NCI-H2171 treated with DMSO at 0.1 percent for 48 hours (cell line): ENCODE data around the gene SPTB.

ENCODE experiments used
- DNase-seq: peaks from one replicate; lab custom pipeline; 2025; lab: John Stamatoyannopoulos, UW

The SPTB gene

GRCh38 chr14:64708148-64709004 is 171.3 kb downstream of the SPTB start:
- DNase-seq, result no peak

DNA sequence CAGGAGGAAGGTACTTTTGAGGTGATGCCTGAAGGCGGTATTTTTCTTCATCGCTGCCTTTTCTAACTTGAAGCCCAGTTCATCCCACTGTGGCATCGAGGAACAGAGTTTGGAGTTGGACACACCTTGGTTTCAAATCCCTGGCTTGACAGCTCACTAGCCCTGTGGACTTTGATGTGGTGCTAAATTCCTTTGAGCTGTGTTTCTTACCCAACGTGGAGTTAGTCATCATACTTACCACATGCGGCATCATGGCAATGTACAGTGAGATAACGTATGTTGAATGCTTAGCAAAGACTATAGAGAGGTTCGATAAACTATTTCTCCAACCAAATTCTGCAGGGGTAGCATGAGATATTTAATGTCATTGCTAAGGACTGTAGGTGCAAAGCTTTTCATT is 172.0 kb downstream of the SPTB start:
- DNase-seq, result no peak

GRCh38 chr14:64706593-64707193 is 173.0 kb downstream of the SPTB start:
- DNase-seq, result no peak

- no peak for DNase-seq
Measured at GRCh38 chr14:64706119-64706592, 173.6 kb downstream of the SPTB start.

DNA sequence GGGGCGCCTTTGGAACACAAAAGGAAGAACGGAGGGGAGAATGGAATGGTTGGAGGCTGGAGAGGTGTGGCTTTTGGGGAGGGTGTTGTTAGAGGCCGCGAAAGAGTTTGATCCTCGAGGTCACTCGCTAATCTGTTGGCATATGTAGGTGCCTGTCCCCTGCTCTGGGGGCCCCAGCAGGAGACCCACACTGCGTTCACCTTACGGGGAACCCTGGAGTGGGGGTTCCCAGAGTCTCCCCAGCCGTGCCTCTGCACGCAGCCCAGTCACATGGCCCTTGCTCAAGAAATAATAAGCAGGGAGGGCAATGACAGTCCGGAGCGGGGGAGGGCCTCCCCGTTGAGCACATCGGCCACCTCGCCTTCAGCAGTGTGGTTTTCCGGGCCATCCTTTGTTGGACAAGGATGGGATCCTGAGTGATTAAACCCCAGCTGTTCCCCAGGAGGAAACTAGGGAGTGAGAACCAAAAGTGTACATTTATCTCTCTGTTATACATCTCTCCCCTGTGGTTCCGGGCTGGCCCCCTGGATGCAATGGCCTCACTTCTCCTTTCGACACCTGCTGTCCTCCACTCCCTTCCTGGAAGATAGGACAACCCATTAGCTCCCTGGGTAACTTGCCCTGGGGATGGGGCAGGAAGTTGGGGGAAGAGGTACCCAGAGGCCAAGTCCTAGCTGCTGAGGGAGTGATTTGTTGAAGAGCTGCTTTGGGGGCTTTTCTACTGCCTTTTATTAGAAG is 174.2 kb downstream of the SPTB start:
- no peak for DNase-seq

- peak; percentile 59 for DNase-seq
Measured at GRCh38 chr14:64704743-64705380, 174.8 kb downstream of the SPTB start.

- DNase-seq, result peak; percentile 66
Measured at GRCh38 chr14:64704143-64704742, 175.5 kb downstream of the SPTB start, which contains the start of gene PLEKHG3. TSS of gene PLEKHG3 (plus strand) at chr14:64704424. CDS start at chr14:64727632, 23,208 bp downstream.

DNA sequence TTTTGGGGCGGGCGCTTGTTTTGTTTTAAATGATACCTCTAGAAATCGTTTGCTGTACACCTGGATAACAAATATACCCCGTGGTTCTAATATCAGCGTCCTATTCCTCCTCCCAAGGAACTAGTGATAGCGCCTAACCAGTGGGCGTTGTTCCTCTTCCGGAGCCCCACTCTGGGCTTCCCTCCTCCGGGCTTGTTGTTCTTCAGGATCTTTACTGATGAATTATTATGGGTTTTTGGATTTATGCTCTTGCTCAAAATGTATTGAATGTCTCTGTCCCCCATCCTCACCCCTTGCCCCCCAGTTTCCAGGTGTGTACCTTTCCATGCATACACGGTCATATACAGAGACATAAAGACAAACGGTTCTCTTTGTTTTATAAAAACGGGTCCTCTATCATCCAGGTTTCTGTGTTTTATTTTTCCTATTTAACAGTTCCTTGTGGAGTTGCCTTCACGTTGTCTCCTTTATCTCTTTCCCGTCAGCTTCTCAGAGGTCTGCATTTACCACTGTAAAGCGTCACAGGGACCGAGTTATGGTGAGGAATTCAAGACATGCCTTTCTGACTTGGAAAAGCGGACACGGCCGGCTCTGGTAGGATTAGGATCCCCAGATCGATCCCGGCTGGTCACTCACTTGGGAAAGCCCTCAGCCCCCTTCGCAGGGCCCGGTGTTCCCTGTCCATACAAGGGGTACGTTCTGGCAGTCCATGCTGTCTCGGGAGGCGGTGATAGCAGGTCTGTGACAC is 176.1 kb downstream of the SPTB start:
- DNase-seq, result peak; percentile 62

DNA sequence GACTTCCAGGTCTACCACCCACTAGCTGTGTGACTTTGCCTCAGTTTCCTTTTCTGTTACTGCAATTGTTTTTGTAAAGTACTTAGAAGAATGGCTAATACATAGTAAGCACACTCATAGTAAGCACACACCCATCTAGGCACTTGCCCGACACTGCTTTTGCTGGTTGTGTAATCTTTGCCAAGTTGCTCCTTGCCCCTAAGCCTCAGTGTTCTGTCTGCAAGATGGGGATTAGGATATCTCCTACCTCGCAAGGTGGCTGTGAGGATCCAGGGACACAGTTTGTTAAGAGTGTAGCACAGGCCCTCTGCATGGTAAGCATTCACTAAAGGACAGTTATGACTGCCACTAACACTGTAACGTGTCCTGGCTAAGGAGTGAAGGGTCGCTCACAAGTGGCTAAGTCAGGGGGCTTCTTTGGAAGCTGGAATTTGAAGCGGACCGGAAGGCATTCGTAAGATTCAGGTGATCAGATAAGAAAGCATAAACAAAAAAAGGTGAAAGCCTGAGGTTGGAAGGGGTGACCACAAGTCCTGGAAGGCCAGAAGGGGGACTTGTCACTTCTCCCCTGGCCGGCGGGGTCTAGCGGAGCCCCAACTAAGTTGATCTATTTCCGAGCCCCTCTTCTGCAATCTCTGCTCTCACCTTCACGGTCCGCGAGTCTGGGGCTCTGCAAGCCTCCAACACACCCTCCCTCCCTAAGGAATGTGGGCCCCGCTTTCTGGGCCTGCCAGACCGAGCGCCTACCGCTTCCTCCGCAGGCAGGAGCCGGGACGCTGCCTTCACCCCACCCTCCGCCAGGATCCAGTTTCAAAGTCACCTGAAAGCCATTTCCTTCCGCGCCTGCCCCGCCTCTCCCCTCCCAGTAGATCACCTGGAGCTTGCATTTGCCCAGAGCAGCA is 177.0 kb downstream of the SPTB start:
- DNase-seq, result peak; percentile 86

DNA sequence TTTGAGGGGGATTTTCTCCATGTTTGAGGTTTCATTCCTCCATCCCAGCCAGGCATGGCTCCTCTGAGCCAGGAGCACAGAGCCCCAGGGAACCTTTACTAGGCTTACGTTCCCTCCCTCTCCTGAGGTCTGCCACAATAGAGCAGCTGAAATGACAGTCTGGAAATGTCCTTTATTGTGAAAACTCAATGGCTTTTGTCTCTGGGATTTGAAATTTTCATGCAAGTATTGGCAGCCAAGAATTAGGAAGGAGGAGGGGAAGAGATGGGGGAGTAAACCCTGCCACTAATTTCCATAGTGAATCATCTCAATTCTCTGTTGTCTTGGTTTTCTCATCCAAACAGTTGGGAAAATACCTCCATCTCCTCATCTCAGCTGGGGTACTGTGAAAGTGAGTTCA is 178.0 kb downstream of the SPTB start:
- no peak for DNase-seq

- no peak for DNase-seq
Measured at GRCh38 chr14:64700894-64701293, 178.8 kb downstream of the SPTB start.

DNA sequence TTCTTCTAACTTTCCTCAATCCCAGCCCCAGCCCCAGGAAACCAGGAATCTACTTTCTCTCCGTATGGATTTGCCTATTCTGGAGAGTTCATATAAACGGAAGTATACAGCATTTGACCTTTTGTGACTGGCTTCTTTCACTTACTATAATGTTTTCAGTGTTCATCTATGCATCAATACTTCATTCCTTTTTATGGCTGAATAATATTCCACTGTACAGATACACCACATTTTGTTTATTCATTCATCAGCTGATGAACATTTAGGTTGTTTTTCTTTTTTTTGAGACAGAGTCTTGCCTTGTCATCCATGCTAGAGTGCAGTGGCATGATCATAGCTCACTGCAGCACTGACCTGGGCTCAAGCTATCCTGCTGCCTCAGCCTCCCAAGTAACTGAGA is 179.4 kb downstream of the SPTB start:
- DNase-seq, result no peak

GRCh38 chr14:64698903-64699302 is 180.8 kb downstream of the SPTB start:
- no peak for DNase-seq

DNA sequence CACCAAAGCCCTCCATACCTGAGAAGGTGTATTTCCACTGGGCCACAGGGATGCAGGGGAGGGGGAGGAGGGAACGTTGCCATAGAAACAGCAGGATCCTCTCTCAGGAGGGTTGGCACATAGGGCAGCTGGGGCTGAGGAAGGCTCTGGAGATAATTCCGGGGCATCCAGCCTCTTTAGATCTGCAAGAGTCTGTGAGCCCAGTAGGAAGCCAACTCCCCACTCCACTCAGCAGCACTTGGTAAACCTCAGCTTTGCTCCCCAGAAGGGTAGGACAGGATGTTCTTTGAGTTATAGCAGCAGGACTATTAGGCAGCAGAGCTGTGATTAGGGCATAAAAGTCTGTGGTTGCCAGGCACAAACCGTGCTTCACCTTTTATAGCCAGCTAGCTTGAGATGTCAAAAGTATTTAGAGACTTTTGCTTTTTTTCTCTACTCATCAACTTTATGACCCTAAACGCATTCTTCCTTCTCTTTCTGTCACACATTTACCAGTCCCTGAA is 183.3 kb downstream of the SPTB start:
- no peak for DNase-seq
